CD4-positive, alpha-beta T cell treated with Interleukin-17A for 4 hours (primary cell): ENCODE measurements around the gene KLHL29.

Experiments used
- DNase-seq: peaks from one replicate; pipeline ENCODE4 v3.0.0-alpha.2; 2020; ENCODE audit warnings: mixed read lengths

KLHL29 gene

DNA sequence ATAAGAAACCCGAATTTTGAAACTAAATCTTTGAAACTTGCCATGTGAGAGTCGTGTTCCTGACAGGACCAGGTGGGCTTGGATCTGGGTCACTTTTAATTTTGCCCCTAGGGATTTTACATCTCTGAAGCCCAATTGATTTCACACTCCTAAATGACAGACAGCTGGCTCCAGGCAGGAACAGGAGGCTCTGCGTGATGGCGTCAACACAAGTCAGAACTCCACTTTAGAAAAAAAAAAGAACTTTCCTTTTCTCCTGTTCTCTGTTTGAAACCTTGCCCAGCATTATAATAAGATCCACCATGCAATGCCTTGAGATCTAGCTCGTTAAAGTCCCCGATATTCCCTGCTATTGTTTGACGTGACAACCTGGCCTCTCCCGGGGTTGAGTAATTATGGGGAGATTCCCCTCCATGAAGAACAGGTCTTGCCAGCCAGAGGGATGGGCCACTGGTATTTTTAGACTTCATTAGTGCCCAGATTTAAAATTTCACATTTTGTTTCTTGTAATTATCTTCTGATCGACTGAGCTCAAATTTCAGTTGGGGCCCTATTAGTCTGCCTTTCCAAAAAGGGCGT is 260.3 kb downstream of the KLHL29 start:
- no peak for DNase-seq

DNA sequence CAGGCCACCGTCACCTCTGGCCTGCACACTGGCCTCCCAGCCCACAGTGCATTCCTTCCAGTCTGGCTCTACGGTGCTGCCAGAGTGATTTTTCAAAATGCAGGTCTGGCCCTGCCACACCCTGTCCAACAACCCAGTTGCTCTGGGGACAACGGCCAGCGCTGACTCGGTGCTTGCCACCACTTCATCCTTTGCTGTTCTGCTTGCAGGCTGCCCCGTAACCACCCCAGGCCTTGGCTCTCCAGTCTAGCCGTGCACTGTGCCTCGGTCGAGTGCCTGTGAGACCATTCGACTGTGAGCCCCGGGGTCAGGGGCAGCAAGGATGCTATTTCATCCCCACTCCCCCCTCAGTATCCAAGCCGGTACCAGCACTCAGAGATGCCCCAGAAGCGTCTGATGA is 262.6 kb downstream of the KLHL29 start:
- no peak for DNase-seq

DNA sequence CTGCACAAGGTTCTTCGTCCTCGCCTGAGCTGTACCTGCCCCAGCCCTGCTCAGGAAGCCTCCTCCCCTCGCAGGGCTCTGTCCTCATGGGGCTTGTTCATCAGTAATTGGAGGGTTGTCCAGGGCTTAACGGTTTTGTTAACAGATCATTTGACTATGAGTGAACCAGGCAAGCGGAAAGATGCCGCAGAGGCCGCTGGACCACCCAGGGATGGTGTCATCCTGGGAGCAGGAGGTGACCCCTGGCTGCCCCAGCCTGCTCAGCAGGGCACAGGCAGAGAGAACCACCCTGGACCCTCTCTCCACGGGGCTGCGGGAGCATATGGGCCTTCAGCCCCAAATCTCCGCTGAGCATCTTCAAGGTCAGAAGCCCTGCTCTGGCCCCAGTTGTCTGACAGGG is 264.3 kb downstream of the KLHL29 start:
- no peak for DNase-seq

DNA sequence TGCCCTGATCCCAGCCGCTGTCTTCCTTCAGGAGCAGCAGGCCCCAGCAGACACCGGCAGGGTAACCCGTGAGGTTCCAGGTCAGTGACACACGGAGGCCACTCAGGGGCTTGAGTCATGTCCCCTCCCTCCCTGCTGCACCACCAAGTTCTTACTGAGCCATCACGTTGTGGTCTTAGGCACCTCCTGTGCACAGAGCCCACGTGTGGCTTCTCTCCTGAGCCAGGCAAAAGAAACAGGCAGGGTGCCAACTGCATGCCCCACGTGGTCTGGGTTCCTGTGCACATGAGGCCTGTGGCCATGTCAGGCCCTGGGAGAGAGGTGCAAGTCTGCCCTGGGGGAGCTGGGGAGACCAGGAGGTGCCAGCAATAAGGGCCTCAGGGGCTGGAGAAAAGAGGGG is 264.8 kb downstream of the KLHL29 start:
- no peak for DNase-seq

DNA sequence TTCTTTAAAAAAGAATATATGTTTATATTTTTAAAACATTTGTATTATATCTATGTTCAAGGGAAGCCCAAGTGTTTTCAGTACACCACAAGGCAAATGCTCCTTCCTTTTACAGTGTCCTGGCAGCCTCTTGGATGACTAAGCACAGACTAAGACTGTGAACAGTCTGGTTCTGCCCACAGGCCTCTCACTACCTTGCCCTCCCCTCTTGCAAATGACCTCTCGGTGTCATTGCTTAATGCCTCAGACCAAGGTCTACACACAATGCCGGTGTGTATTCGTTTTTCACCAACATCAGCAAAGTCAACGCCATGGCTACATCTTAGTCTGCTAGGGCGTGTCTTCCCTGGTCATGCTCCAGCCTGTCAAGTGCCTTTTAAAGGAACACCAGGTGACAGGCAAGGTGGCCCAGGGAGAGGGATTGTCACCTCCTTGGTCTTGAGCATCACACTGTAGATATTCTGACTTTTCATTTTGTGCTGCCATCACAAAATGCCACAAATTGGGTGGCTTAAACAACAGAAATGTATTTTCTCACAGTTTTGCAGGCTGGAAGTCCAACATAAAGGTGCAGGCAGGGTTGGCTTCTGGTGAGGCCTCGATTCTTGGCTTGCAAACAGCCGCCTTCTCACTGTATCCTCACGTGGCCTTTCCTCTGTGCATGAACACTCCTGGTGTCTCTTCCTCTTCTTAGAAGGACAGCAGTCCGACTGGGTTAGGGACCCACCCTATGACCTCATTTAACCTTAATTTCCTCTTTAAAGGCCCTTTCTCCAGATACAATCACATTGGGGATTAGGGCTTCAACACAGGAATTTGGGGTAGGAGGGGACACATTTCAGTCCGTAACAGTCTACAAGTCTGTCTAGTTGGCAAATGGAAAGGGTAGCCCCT is 266.5 kb downstream of the KLHL29 start:
- no peak for DNase-seq

DNA sequence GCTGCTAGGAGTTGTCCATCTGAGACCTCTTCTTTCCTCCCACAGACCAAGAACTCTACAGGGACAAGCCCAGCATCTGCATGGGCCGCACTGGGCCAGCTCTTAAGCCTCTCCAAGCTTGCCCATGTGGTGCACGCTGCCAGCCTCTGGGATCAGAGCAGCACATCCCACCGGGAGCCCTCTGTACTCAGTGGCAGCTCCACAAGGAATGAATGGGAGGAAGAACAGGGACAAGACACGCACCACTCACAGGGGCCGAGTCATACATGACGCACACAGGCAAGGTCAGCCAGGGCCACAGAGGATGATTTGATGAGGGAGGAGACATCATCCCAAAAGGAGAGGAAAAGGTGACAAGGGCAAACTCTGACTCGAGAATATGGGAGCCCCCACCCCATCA is 268.3 kb downstream of the KLHL29 start:
- DNase-seq: no peak

DNA sequence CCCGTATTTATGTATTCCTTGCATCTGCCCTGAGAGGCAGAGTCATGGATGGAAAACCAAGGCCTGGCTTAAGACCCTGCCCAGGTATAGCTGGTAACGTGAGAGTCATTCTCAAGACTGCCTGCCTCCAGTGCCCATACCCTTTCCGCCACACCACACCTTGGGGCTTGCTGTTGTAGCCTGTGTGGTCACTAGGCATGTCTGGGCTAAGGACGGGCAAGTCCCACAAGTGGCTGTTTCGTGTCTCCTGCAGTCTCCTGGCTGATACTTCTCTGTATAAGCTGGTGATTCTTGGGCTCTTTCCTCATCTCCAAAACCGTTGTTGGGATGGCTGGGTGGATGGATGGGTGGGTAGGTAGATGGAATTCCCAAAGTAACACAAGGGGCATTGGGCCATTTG is 269.8 kb downstream of the KLHL29 start:
- no peak for DNase-seq

DNA sequence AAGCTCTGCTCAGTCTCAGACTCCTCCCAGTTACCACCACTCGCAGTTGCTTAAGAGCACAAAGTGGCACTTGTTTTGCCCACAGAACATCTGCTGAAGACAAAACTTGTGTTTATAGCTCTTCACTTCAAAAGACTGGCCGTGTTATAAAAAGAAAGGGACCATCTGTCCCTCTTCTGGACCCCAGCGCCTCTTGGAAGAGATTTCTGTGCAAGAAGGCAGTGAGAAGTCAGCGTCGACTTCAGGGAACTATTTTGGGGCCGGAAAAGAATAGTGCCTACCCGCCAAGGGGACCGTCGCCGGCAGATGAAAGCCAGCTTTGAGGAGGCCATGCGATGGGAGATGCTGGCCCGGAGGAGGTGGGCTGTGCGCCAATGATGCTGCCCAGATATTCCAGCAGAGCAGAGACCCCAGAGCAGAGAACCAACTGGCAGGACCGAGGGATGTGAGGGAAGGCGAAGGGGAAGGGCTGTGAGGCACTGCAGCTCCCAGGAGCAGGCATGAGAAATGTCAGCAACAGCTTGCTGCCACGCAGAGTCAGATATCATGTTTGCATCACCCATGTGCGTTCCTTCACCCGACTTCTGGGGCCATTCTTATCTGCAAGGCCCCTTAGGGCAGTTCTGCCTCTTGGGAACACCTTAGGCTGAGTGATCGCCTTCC is 271.1 kb downstream of the KLHL29 start:
- DNase-seq: no peak

DNA sequence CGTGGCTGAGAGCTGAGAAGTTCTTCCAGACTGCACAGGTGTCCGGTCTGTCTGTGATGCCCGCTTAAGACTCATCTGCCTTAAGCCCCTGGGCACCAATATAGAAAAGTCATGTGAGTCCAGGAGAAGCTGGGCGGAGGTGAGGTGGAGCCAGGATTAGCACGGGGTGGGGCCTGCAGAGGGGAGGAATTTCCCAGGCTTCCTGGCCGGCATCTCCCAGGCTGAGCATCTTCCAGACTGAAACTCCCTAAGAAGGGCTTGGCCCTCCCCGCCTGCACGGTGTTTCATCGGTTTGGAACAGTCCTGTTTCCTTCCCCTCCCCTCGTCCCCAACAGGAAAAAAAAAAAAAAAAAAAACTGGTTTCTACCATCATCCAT is 271.6 kb downstream of the KLHL29 start:
- no peak for DNase-seq

DNA sequence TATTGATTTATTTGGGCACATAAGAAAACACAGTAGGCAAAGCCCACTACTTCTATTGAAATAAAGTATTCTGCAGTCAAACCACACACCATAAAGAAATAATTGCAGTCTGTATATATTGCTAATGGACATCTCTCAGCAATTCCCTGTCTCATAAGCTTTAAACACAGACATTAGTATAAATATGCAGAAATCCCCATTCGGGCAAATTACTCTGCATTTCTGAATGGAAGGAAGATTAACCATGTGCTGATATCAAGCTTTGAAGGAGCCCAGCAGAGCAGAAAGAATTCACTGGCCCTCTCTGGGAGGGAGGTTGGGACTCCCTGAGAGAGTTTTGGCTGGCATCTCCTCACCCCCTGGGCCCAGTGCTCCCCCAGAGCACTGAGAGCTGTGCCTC is 272.4 kb downstream of the KLHL29 start:
- no peak for DNase-seq

DNA sequence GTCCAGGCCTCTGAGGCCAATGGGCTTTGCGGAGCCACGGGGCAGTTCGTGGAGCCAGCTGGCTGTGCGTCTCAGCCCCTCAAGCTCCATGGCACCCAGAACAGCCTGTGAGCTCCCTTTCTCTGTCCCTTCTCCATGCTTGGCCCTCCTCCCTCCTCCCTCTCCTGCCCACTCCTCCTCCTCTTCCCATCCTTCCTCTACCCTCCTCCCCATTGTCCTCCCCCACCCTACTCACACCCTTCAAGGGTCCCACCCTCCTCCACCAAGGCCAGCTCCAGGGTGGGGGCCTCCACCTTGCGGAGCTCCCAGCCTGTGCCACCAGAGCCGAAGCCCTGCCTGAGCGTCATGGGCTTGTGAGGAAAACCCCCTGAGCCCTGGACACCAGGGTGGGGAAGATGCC is 273.0 kb downstream of the KLHL29 start:
- no peak for DNase-seq

DNA sequence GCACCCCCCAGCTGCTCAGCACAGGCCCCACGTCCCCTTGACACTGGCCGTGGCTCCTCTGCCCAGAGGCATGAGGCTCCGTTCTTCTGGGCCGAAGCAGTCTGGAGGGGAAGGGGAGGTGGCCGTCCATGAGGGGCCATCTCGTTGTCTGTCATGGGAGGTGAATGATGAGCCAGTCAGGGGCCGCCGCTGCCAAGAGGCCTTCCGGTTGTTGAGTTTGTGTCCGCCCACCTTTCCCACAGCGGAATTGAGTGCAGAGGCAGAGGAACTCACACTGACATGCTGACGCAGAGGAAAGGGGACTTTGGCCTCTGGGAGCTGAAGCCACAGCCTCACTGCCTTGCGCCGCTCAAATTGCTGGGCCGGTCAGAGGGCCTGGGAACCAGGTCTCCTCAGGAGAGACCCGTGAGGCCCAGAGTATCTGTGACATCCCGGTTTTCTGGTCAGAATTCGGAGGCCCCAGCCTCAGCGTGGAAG is 273.5 kb downstream of the KLHL29 start:
- no peak for DNase-seq

DNA sequence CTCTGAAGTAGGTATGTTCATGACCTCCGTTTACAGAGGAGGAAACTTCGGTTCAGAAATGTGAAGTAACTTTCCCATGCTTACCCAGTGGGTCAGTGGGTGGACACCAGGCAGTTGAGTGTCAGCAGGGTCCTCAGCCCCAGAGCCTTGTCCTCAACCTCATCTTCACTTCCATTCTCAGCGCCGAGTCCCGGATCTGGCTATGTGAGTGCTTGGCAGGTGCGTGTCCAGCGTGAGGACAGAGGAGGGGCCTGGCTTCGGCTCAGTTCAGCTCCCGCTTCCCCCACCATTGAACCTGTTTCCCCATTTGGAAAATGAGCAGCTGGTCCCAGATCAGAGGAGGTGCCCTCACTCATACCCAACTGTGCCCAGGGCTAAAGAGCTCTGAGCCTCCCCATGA is 274.3 kb downstream of the KLHL29 start:
- DNase-seq: no peak

DNA sequence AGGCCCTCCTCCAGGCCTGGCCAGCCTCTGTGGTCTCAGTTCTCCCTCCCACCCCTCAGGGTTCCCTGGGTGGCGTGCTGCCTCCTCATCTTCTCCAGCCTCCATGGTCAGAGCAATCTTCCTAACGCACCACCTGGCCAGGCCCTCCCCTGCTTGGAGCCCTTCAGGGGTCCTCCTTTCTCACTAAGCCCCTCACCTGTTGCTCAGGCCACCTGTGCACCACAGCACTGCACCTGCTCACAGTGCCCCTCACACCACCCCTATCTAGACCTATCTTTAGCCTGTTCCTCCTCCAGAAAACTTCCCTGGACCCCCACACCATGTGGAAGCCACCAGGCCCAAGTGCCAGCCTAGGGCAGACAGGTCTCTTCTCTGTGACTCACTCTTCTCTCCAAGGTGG is 274.8 kb downstream of the KLHL29 start:
- no peak for DNase-seq

DNA sequence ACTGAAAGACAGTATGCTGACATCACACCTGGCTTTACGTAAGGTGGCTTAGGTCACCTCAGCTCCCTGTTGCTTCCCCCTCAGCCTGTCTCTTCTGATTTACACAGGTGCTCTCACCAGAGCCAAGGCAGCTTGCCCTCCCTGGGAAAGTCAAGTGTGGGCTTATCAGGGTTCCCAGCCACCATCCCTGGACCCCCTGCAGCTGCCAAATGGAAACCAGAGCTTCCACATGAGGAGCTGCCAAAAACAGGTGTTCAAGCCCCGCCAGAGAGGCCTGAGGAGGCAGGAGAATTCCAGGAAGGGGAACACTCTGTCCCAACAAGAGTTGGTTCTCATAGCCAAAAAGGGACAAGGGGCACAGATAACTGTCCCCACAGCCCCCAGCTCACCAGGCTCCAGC is 275.3 kb downstream of the KLHL29 start:
- DNase-seq: no peak

DNA sequence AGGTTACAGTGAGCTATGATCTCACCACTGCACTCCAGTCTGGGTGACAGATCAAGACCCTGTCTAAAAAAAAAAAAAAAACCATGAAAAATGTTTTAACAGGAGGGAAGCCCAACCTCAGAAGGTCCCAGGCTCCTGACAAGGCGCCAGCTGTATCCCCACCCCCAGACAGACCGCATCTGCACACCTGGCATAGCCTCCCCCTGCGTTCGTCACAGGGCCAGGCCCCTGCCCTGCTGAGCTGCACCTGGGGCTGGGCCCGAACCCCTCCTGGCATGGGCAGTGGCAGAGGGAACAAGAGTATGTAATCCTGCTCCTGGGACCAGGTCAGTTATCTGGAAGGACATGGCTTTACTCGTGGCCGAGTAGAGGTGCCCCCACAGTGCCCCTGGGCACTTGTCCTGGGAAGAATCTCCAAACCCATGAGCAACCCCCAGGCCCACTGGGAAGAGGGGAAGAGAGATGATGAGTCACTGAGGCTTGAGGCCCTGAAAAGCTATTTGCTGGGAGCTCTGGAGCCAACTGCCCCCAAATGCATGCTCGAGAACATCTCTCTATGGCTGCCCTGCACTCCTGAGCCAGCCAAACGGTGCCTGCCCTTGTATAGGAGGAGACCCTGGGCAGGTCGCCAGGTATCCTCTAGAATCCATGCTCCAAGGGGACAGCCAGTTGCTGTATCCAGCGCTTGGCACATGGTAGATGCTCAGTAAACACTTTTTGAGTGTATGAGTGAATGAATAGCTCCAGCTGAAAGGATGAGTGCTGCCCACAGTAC is 276.5 kb downstream of the KLHL29 start:
- no peak for DNase-seq

DNA sequence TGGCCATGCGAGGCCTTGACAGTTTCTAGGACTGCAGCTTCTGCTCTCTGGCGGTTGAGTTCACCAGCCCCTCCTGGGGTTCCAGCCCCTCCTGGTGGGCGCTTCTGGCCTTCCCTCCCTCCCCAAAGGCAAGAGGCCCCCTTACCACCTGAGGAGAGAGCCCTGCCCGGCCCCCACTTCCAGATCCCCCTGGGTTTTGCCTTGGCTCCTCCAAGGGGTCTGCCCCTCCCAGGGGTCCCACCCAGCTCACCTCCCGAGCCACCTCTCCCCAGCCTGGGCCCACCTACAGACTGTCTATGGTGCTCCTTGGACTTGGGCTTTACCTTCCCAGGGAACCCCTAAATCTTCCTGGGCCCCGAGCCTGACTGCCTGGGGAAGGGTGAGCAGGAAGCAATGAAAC is 277.5 kb downstream of the KLHL29 start:
- no peak for DNase-seq

DNA sequence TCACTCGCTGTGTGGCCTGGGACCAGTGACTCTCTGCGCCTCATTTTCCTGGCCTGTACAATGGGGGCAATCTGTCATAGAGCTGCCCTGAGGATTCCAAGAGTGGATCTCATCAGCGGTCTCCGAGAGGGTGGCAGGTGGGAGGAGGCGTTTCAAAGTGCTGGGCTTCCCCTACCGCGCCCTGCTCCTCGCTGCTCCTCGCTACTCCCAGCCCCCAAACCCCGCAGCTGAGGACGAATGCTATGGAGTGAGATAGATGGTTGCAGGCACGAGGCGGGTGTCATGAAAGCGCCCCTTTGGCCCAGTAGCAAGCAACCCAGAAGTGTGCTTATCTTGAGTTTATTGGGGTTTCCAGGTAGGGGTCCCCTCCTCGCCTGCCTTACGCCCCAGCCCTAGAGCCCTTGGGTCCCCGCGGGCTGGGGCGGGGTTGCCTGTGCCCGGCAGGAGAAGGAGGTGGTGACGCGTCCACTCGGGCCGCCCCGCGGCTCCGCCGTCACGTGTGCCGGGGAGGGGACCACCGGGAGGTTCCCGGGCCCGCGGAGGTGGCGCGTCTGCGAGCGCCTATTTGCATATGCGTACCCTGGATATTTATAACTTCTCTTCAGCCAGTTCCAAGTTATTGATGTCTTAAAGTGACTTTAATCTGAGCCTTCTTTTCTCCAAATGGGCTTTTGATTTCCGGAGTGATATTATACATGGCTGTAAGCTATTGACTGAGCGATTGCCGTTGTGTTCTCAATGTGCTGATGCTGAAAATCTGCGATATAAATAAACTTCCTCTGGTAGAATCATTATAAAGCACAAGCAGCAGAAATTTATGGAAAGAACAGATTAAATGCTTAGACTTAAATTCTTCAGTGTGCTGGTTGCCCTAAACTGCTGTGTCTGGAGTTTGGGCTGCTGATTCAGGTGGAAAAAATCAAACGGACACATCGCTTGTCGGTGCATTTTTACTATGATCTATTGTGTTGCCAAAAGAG is 278.3 kb downstream of the KLHL29 start:
- no peak for DNase-seq

DNA sequence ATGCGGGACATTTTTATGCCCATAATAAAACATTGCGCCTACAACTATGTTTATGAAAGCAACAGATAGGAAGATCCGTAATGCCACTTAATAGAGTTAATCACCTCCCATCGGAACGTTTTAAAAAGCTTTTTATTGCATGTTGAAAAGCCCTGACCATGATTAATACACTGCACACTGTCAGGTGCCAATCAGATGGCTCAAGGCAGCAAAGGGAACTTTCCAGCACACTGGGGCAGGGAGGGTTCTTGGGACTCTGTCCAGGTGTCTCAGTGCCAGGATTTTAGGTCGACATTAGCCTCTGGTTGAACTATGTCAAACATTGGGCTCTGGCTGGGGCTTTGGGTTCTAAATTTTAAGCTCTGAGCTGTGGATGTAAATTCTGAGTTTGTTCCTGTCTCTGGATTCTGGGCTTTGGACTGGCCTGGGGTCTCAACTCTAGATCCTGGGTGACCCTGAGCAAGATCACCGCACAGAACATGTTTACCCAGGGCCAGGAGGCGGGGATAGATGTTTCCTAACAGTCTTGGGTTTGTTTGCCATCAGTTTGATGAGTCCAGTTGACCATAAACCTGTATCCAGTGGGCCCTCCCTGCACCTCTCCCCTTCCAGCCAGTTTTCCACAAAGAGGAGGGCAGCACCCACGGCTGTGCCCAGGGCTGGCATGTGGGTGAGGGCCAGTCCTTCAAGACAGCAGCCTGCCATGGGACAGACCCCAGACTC is 279.2 kb downstream of the KLHL29 start:
- no peak for DNase-seq

DNA sequence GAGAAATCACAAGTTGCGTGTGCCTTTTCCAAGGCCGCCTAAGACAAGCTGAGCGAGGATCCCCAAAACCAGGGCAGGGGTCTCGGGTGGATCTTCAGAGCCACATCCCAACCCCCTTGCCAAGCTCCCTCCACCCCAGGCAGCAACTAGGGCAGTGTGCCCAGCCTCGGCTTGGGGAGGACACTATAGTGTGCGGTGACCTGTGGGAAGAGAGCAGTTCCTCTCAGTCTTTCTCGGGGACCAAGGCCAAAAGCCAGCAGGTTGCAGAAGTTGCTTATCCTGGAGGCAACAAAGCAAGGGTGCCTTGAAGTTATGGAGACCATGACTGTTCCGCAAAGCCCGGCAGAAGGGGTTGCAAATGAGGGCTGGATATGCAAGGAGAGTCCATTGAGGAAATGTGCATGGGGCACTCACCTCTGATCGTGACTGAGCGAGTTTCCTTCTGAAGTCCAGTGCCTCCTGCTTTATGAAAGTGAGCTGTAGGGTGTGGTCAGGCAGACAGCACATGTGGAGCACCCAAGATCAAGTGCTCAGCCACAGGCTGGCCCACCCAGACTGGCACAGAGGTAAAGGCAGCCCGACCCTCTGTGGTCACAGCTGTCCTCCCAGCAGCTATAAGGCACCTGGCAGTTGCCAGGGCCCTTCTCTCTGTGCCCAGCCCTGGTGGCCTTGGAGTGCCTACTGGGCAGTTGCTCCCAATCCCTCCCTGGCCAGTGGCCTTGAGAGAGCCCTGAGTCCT is 281.4 kb downstream of the KLHL29 start:
- no peak for DNase-seq

DNA sequence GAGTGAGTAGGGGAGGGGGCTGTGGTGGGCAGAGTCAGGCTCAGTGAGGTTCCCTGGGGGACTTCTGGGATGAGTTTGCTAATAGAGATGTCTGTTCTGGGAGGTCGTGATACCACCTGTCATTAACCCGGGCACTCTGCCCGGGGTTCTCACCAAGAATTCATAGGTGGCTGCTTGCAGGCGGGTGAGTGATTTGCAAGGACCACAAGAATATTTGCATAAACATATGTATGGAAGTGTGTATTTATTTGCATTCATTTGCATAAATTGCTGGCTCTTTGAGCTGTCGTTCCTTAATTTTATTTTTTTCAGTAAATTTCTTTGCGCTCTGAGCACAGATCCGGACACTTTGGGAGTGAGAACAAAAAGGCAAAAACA is 282.0 kb downstream of the KLHL29 start:
- no peak for DNase-seq
